Measurements from ENCODE around the gene ARHGEF33.

Gene ARHGEF33

GRCh38 chr2:39020383-39020782, 130.7 kb downstream of the ARHGEF33 start:
- DNase-seq = no peak

GRCh38 chr2:39022642-39023235, 133.1 kb downstream of the ARHGEF33 start:
- no peak for DNase-seq

GRCh38 chr2:39023649-39024048, 134.0 kb downstream of the ARHGEF33 start:
- no peak for DNase-seq

GRCh38 chr2:39024833-39025232, 135.2 kb downstream of the ARHGEF33 start:
- DNase-seq = no peak

Data from T-helper 9 cell (primary cell).